A673 (cell line): ENCODE measurements around the gene CLEC4M.

ENCODE experiments used
- EZH2 ChIP-seq: fragments of 200-600 bp; sonication (generic); IDR thresholded peaks from 2 replicates; pipeline ENCODE4 v1.6.1; 2017; ENCODE audit warnings: borderline replicate concordance, low read depth, mild to moderate bottlenecking, mixed read lengths, antibody characterized with exemption, low read length; ENCODE audit not compliant: poor library complexity, severe bottlenecking
- TF ChIP-seq, protein P1 (sequence below): fragments of 300-800, 200-600 bp; sonication (generic); conservative IDR thresholded peaks from 2 replicates; pipeline ENCODE4 v1.5.1; 2017; ENCODE audit warnings: low read depth, mild to moderate bottlenecking, antibody characterized with exemption, low read length, moderate library complexity, mixed read lengths

DNA sequence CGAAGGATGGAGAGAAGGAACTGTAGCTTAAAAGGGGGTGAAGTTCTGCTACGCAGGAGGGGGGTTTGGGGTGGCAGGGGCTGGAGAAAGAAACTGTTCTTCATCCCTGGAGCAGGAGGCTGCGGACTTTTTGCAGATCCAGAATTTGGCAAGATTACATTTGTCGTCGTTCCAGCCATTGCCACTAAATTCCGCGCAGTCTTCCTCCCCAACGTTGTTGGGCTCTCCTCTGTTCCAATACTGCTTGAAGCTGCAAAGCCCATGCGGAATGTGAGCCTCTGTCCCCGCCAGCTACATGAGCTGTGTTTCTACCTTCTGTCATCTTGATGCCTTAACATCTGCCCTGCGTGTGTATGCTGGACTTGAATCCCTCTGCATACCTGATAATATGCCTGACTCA is 20.1 kb upstream of the CLEC4M start:
- TF ChIP-seq, protein P1, sequence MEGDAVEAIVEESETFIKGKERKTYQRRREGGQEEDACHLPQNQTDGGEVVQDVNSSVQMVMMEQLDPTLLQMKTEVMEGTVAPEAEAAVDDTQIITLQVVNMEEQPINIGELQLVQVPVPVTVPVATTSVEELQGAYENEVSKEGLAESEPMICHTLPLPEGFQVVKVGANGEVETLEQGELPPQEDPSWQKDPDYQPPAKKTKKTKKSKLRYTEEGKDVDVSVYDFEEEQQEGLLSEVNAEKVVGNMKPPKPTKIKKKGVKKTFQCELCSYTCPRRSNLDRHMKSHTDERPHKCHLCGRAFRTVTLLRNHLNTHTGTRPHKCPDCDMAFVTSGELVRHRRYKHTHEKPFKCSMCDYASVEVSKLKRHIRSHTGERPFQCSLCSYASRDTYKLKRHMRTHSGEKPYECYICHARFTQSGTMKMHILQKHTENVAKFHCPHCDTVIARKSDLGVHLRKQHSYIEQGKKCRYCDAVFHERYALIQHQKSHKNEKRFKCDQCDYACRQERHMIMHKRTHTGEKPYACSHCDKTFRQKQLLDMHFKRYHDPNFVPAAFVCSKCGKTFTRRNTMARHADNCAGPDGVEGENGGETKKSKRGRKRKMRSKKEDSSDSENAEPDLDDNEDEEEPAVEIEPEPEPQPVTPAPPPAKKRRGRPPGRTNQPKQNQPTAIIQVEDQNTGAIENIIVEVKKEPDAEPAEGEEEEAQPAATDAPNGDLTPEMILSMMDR: no peak
- no peak for TF ChIP-seq EZH2
